ENCODE results near the gene TP53INP2.
"Not testable (repeated sequence)": the region's sequence is repeated elsewhere in the genome, so short reads cannot be mapped to it uniquely, and the experiment has no call there.

TP53INP2 gene

GRCh38 chr20:34704177-34705007, at the start of gene TP53INP2:
Gene TP53INP2 (plus strand): TSS chr20:34704344. CDS start chr20:34708740, 4,396 bp downstream.
- DNase-seq (ENCODE audit: low read depth in 2 of 2): peak; percentile 61 to 68

DNA sequence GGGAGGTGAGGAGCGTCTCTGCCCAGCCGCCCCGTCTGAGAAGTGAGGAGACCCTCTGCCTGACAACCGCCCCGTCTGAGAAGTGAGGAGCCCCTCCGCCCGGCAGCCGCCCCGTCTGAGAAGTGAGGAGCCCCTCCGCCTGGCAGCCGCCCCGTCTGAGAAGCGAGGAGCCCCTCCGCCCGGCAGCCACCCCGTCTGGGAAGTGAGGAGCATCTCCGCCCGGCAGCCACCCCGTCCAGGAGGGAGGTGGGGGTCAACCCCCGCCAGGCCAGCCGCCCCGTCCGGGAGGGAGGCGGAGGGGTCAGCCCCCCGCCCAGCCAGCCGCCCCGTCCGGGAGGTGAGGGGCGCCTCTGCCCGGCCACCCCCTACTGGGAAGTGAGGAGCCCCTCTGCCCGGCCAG, 45.5 kb upstream of the TP53INP2 start:
- DNase-seq (ENCODE audit: low read depth in 2 of 2): not testable (repeated sequence)

DNA sequence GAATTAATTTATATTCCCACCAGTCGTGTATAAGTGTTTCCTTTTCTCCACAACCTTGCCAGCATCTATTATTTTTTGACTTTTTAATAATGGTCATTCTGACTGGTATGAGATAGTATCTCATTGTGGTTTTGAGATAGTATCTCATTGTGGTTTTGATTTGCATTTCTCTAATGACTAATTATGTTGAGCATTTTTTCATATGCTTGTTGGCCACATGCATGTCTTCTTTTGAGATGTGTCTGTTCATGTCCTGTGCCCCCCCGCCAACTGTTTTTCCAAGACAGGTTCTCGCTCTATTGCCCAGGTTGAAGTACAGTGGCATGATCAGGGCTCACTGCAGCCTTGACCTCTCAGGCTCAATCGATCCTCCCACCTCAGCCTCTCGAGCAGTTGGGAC, 42.3 kb upstream of the TP53INP2 start:
- not testable (repeated sequence) for DNase-seq (ENCODE audit: low read depth in 2 of 2)

- no peak for DNase-seq (ENCODE audit: low read depth in 2 of 2)
Observed at GRCh38 chr20:34663213-34663943, 40.8 kb upstream of the TP53INP2 start.

- not testable (repeated sequence) for DNase-seq (ENCODE audit: low read depth in 2 of 2)
Observed at GRCh38 chr20:34664751-34665150, 39.4 kb upstream of the TP53INP2 start.

DNA sequence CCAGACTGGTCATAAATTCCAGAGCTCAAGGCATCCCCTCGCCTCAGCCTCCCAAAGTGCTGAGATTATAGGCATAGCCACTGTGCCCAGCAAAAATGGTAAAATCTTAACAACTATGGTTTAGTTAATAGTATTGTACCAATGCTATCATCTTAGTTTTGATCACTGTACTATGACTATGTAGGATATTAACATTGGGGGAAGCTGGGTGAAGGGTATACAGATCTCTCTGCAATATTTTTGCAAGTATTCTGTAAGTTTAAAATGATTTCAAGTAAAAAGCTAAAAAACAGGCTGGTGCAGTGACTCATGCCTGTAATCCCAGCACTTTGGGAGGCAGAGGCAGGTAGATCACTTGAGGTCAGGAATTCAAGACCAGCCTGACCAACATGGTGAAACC, 35.0 kb upstream of the TP53INP2 start:
- no peak for DNase-seq (ENCODE audit: low read depth in 2 of 2)

DNA sequence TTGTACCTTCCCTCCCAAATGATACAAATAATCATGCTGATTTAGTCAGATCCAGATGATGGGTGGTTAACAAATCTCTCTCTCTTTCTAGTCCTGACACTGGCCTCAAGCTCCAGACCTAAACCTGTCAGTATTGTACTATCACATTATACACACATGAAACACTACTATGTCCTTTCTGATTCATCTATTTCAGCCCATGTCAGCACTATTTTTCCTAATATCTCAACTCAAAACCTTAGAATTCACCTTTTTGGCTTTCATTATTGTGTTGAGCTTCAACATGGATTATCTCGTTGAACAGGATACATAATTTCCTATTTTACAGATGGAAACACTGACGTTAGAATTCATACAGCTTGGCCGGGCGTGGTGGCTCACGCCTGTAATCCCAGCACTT, 30.7 kb upstream of the TP53INP2 start:
- DNase-seq (ENCODE audit: low read depth in 2 of 2): no peak

DNA sequence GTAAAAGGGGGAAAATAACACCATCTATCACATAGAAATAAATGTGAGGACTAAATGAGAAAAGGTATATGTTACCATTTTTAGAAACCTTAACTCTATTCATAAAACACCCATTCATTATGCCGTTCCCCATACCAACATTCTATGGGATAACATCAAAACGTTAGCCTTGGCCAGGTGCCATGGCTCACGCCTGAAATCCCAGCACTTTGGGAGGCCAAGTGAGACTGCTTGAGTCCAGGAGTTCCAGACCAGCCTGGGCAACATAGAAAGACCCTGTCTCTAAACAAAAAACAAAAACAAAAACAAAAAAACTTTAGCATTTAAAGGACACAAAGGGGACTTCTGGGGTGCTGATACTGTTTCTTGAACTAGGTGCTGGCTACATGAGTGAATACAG, 28.6 kb upstream of the TP53INP2 start:
- no peak for DNase-seq (ENCODE audit: low read depth in 2 of 2)

DNA sequence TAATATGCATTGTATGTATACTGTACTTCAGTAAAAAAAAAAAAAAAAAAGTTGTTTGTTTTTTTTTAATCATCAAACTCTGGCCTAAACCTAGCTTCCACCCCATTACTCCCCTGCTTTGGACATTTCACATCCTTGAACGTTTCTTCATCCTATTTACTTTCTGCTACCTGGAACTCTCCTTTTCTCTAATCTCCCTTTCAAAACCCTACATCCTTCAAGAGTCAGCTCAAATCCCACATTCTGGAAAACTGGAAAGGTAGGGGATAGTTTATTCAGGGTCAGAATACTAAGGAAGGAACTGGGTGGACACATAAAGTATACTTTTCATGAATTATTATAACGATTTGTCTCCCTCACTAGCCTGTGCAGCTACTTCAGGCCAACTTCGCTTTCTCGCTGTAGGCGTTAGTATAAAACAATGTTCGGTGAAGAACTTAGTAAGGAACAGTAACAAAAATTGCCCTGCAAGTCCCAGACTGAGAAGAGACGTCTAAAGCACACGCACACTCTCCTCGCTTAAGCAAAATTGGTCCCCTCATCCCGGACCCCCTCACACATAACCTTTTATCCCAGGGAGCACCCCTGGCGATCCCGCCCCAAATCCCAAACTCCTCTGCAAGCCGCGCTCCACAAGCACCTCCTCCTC, 28.0 kb upstream of the TP53INP2 start:
- no peak for DNase-seq (ENCODE audit: low read depth in 2 of 2)

GRCh38 chr20:34676642-34677373, 27.3 kb upstream of the TP53INP2 start, which contains the start of gene PIGU:
Gene PIGU (minus strand): TSS chr20:34677092. CDS start chr20:34677085, 7 bp downstream.
- DNase-seq (ENCODE audit: low read depth in 2 of 2): peak; percentile 87 to 92

GRCh38 chr20:34680586-34681175, 23.5 kb upstream of the TP53INP2 start:
- DNase-seq (ENCODE audit: low read depth in 2 of 2): no peak

GRCh38 chr20:34683667-34684066, 20.5 kb upstream of the TP53INP2 start:
- DNase-seq (ENCODE audit: low read depth in 2 of 2): no peak

DNA sequence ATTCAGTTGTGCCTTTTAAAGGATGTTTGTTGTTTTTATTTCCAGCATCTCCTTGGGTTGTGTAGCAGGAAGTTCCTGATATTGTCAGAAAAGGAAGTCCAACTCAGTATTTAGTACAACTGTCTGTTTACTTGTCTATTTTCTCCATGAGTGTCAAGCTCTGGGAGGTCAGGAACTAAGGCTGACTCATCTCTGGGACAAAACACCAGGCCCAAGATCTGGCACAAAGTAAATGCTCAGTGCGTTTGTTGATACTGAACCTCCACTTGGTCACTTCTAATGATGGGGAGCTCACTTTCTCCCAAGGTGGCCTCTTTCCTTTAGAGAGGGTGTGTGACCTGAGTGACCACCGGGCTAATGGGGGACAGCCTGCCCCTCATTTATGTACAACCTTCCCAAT, 14.7 kb upstream of the TP53INP2 start:
- DNase-seq (ENCODE audit: low read depth in 2 of 2): no peak

- no peak for DNase-seq (ENCODE audit: low read depth in 2 of 2)
Observed at GRCh38 chr20:34691838-34692237, 12.3 kb upstream of the TP53INP2 start.

DNA sequence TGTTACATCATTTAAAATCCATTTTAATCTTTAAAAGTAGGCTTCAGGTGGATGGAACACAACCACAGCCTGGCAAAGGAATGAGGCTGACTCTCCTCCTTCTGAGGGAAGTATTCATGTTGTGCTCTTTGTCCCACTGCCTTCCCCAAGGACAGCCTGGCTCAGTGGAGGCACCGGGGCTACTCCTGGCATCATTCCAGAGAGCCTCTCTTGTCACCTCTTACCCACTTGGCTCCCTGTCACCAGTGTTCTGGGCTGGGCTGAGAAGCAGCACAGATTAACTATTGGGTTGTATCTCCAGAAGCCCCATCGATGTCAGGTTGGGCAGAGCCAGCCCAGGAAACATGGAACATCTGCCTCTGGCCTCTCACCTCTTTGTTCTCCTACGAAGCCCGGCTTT, 10.7 kb upstream of the TP53INP2 start:
- no peak for DNase-seq (ENCODE audit: low read depth in 2 of 2)

DNA sequence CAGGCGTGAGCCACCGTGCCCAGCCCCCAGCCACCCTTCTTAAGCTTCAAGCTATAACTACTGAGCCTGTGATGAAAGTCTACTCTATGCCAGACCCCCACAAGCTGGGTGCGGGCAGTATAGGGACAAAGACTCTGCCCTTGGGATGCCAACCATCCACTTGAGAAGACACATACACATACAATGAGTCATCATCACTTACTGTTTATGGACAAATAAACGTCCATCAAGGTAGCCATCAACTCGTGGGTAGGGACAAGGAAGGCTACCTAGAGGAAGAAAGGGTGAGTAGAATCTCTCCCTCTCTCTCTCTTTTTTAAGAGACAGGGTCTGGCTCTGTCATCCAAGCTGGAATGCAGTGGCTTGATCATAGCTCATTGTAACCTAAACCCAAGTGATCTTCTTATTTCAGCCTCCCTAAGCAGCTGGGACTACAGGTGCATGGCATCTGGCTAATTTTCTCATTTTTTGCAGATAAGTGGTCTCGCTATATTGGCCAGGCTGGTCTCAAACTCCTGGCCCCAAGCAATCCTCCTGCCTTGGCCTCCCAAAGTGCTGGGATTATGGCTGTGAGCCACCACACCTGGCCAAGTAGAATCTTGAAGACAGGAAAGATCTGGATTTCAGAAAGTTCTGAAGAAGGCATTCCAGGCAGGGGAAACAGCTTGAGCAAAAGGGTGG, 2.6 kb upstream of the TP53INP2 start:
- no peak for DNase-seq (ENCODE audit: low read depth in 2 of 2)

- DNase-seq (ENCODE audit: low read depth in 2 of 2): no peak
Observed at GRCh38 chr20:34703061-34703423, 1.1 kb upstream of the TP53INP2 start.

- DNase-seq (ENCODE audit: low read depth in 2 of 2): no peak
Observed at GRCh38 chr20:34703424-34704176, 544 bp upstream of the TP53INP2 start.

DNA sequence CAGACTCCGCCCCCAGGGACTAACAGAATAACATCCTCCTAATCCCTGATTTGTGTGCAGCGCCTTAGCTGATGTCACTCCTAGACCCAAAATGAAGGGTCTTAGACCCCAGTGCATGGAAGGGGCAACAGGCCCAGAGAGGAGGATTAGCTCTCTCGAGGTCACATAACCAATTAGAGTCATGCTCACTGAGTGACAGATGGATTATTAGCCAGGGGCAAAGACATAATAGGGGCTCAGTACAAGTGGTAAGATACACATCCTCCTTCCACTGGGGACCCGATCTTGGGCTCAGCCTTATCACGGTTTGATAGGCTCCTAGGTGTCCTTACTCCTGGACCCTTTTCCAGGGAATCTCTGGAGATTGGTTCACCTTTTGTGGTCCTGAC, 858 bp downstream of the TP53INP2 start:
- DNase-seq (ENCODE audit: low read depth in 2 of 2): no peak

All from activated CD4-positive, alpha-beta T cell treated with anti-CD3 and anti-CD28 coated beads for 24 hours (primary cell).